GM18511 (cell line): Measurements from ENCODE around the gene LRIT3.

Experiments used
- ATAC-seq: cut with Tn5 transposase; IDR thresholded peaks from one replicate; pipeline ENCODE4 v1.9.1; 2021; ENCODE audit warnings: mild to moderate bottlenecking, moderate library complexity; ENCODE audit not compliant: unreplicated experiment

The LRIT3 gene

GRCh38 chr4:109902559-109903251 is 54.8 kb downstream of the LRIT3 start:
- ATAC-seq = no peak

GRCh38 chr4:109908731-109909130 is 60.8 kb downstream of the LRIT3 start:
- no peak for ATAC-seq

GRCh38 chr4:109910256-109910655 is 62.3 kb downstream of the LRIT3 start:
- no peak for ATAC-seq

- ATAC-seq = no peak
Measured at GRCh38 chr4:109912706-109913595, 65.0 kb downstream of the LRIT3 start, which contains the start of gene EGF. EGF (plus strand) TSS chr4:109912883; CDS start chr4:109913336, 453 bp downstream.

GRCh38 chr4:109913596-109914241 is 65.8 kb downstream of the LRIT3 start:
- ATAC-seq = no peak

GRCh38 chr4:109914322-109914721 is 66.4 kb downstream of the LRIT3 start:
- ATAC-seq = no peak

- no peak for ATAC-seq
Measured at GRCh38 chr4:109915385-109916026, 67.6 kb downstream of the LRIT3 start.

- no peak for ATAC-seq
Measured at GRCh38 chr4:109916027-109916409, 68.1 kb downstream of the LRIT3 start.

- no peak for ATAC-seq
Measured at GRCh38 chr4:109921384-109921808, 73.5 kb downstream of the LRIT3 start.
